B cell (primary cell): Measurements from ENCODE around the gene CST11. TPM values are rescaled to one million over a fixed set of nuclear protein-coding genes. Genes with fewer than 3 reads are reported as not detected.
A peak's percentile ranks its signal among the peaks of the same experiment; 100 is the strongest.

Experiments used
- ATAC-seq: fragments of 200-7000 bp; cut with Tn5 transposase; one replicate; pipeline ENCODE4 v1.10.0; 2021; ENCODE audit warnings: low read depth, mild to moderate bottlenecking, moderate number of reproducible peaks, moderate library complexity
- CTCF ChIA-PET: fragments of 350-600 bp; sonication (Branson Sonifier 250); formaldehyde crosslinking; loops from one replicate; lab custom pipeline; 2021; ENCODE audit warnings: antibody characterized with exemption, inconsistent platforms; lab: Charles Lee
- POLR2A ChIA-PET: fragments of 350-600 bp; sonication (Branson Sonifier 250); formaldehyde crosslinking; loops from one replicate; lab custom pipeline; 2021; ENCODE audit warnings: antibody characterized with exemption; lab: Charles Lee
- DNase-seq: peaks from one replicate; pipeline ENCODE4 v3.0.0; 2013
- H2AFZ ChIP-seq: 2 replicates; pipeline ENCODE4 v1.6.1; 2012; ENCODE audit warnings: mild to moderate bottlenecking, low read depth, low read length; ENCODE audit not compliant: insufficient read depth, poor library complexity, severe bottlenecking
- H3K27ac ChIP-seq, 2 donors: 1 replicate in 1 of 2; 2 replicates in 1 of 2; pipeline ENCODE4 v1.5.1; 2012 to 2013; ENCODE audit warnings: low read length in 2 of 2, mild to moderate bottlenecking in 2 of 2, moderate library complexity in 1 of 2
- H3K27me3 ChIP-seq, 4 experiments: fragments of 200-600 bp in 1 of 4; sonication (generic) in 1 of 4; replicated peaks in 1 of 4; 1 replicate in 2 of 4; 2 replicates in 2 of 4; pipeline versions ENCODE4 v1.6.1 to v1.7.0; 2013 to 2016; ENCODE audit warnings: low read length in 3 of 4, mild to moderate bottlenecking in 2 of 4, mixed read lengths in 1 of 4, moderate library complexity in 1 of 4; ENCODE audit not compliant: insufficient read depth in 4 of 4, control insufficient read depth in 3 of 4; ENCODE audit errors: control extremely low read depth in 1 of 4
- H3K36me3 ChIP-seq, 2 experiments: replicated peaks in 1 of 2; 1 replicate in 1 of 2; 2 replicates in 1 of 2; pipeline versions ENCODE4 v1.6.1 to v1.7.1; 2013; ENCODE audit warnings: low read length in 1 of 2; ENCODE audit not compliant: insufficient read depth in 2 of 2, control insufficient read depth in 1 of 2; ENCODE audit errors: control extremely low read depth in 1 of 2, extremely low read depth in 1 of 2
- H3K4me1 ChIP-seq, 2 donors: fragments of 200-600 bp in 1 of 2; sonication (generic) in 1 of 2; 1 replicate in 1 of 2; 2 replicates in 1 of 2; pipeline versions ENCODE4 v1.5.1 to v1.6.1; 2013 to 2017; ENCODE audit warnings: low read length in 2 of 2; ENCODE audit not compliant: control insufficient read depth in 2 of 2, insufficient read depth in 2 of 2
- H3K4me2 ChIP-seq: replicated peaks from 2 replicates; pipeline ENCODE3; 2012; ENCODE audit warnings: mild to moderate bottlenecking, low read depth, low read length; ENCODE audit not compliant: poor library complexity, severe bottlenecking
- H3K4me3 ChIP-seq, 5 experiments: fragments of 200-600 bp in 1 of 5; sonication (generic) in 1 of 5; 1 replicate in 3 of 5; 2 replicates in 2 of 5; pipeline versions ENCODE4 v1.5.1 to v1.7.0; 2011 to 2016; ENCODE audit warnings: low read length in 4 of 5, mild to moderate bottlenecking in 4 of 5, low read depth in 2 of 5, control low read depth in 1 of 5, moderate library complexity in 1 of 5; ENCODE audit not compliant: insufficient read depth in 1 of 5; ENCODE audit errors: control extremely low read depth in 1 of 5, extremely low read depth in 1 of 5
- H3K79me2 ChIP-seq: fragments of 200-600 bp; sonication (generic); one replicate; pipeline ENCODE4 v1.6.0; 2016; ENCODE audit warnings: low read length; ENCODE audit not compliant: control insufficient read depth, insufficient read depth
- H3K9ac ChIP-seq: fragments of 200-600 bp; sonication (generic); 2 replicates; pipeline ENCODE4 v1.6.1; 2017; ENCODE audit warnings: mild to moderate bottlenecking, low read length, moderate library complexity
- H3K9me3 ChIP-seq, 3 donors: one replicate each; pipeline versions ENCODE4 v1.6.1 to v1.7.1; 2013; ENCODE audit warnings: low read length in 2 of 3; ENCODE audit not compliant: control insufficient read depth in 2 of 3, insufficient read depth in 1 of 3; ENCODE audit errors: control extremely low read depth in 1 of 3
- H4K20me1 ChIP-seq: 2 replicates; pipeline ENCODE4 v1.6.0; 2012; ENCODE audit warnings: mild to moderate bottlenecking, low read length; ENCODE audit not compliant: insufficient read depth, control insufficient read depth, poor library complexity, severe bottlenecking
- H3K27ac Mint-ChIP-seq: one replicate; pipeline ENCODE4 v1.8.0; 2021; ENCODE audit warnings: mixed read lengths
- H3K27me3 Mint-ChIP-seq: one replicate; pipeline ENCODE4 v1.8.0; 2021; ENCODE audit warnings: mixed read lengths
- H3K4me1 Mint-ChIP-seq: one replicate; pipeline ENCODE4 v1.8.0; 2021; ENCODE audit warnings: mixed read lengths
- H3K4me3 Mint-ChIP-seq: one replicate; pipeline ENCODE4 v1.8.0; 2021; ENCODE audit warnings: mixed read lengths
- H3K9me3 Mint-ChIP-seq: one replicate; pipeline ENCODE4 v1.8.0; 2022; ENCODE audit warnings: mixed read lengths; ENCODE audit not compliant: insufficient read depth
- EZH2 ChIP-seq: IDR thresholded peaks from 2 replicates; pipeline ENCODE4 v1.6.1; 2012; ENCODE audit warnings: borderline replicate concordance, low read depth, mild to moderate bottlenecking, moderate library complexity, low read length; ENCODE audit not compliant: insufficient read depth, poor library complexity, severe bottlenecking
- WGBS: methylation state at CpG from one replicate; pipeline ENCODE4 v1.1.5; 2013; ENCODE audit warnings: missing lambda C conversion rate; ENCODE audit not compliant: insufficient coverage; 5-methylcytosine and 5-hydroxymethylcytosine counted together
- intact Hi-C: fragments of 100-400 bp; cut with micrococcal nuclease; formaldehyde crosslinking; loops from one replicate; pipeline ENCODE4 v1.10.0; 2022
- polyA plus RNA-seq: library from polyadenylated mRNA; depleted of rRNA; stranded (reverse); fragments of >200 nt; gene quantifications from 2 replicates; pipeline ENCODE4 v1.2.3, GENCODE V29; 2012
- total RNA-seq, 2 donors: library from RNA; stranded (reverse); fragments of 120-200 nt in 1 of 2; gene quantifications; 1 replicate in 1 of 2; 2 replicates in 1 of 2; pipeline versions ENCODE4 v1.2.3 to v1.2.4, GENCODE V29; 2013 to 2022
- TF ChIP-seq, protein P1 (sequence below): fragments of 200-600 bp; IDR thresholded peaks from one replicate; pipeline ENCODE4 v1.8.0; 2022; ENCODE audit warnings: antibody characterized with exemption, mild to moderate bottlenecking

CST11 gene
- total and polyA plus RNA-seq, 2 donors (not counting 1 experiment from before 2014, with no cell fraction given) = not detected

DNA sequence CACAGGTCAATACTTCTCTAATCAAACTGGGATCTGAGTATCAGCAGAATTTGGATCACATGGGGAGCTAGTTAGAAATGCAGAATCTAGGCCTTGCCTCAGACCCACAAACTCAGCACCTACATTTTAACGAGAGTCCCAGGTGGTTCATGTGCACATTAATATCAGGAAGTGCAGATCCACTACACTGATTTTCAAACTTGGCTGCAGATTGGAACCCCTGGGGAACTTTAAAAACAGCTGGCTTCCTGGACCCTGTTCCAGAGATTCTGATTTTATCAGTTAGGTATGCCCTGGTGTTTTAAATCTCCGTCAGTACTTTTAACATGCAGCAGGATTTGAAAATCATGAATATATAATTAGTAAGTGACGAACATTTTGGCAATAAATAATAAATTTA is 36.3 kb upstream of the CST11 start:
- Histone ChIP-seq H3K9me3 (peaks cover 0 to 3% (median 0%) of the 10 kb centered on the region in 3 donors), H3K27me3 (no peaks in the 10 kb centered on the region), H3K9ac (no peak overlapping the region), H4K20me1 (no peaks in the 10 kb centered on the region), H2AFZ (no peak overlapping the region), H3K79me2 (no peaks in the 10 kb centered on the region), H3K27ac (peak overlapping the region in 1 of 2 donors; percentile 6), H3K4me3 (no peak overlapping the region), H3K4me2 (no peak overlapping the region), H3K4me1 (peaks cover 5 to 13% of the 10 kb centered on the region in 2 donors), H3K36me3 (no peaks in the 10 kb centered on the region)
- H3K27ac Mint-ChIP-seq = no peak overlapping the region
- no peak for TF ChIP-seq EZH2
- TF ChIP-seq, protein P1, sequence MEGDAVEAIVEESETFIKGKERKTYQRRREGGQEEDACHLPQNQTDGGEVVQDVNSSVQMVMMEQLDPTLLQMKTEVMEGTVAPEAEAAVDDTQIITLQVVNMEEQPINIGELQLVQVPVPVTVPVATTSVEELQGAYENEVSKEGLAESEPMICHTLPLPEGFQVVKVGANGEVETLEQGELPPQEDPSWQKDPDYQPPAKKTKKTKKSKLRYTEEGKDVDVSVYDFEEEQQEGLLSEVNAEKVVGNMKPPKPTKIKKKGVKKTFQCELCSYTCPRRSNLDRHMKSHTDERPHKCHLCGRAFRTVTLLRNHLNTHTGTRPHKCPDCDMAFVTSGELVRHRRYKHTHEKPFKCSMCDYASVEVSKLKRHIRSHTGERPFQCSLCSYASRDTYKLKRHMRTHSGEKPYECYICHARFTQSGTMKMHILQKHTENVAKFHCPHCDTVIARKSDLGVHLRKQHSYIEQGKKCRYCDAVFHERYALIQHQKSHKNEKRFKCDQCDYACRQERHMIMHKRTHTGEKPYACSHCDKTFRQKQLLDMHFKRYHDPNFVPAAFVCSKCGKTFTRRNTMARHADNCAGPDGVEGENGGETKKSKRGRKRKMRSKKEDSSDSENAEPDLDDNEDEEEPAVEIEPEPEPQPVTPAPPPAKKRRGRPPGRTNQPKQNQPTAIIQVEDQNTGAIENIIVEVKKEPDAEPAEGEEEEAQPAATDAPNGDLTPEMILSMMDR = no peak
- H3K9me3 Mint-ChIP-seq = no peaks in the 10 kb centered on the region
- no peak for DNase-seq
- 0% methylated on average over 1 of the region's 3 CpGs for WGBS
- ATAC-seq = no peak
- ChIA-PET CTCF (no interaction called here), POLR2A (no interaction called here)
- no peak overlapping the region for H3K4me3 Mint-ChIP-seq
- H3K4me1 Mint-ChIP-seq = peaks cover 15% of the 10 kb centered on the region
- intact Hi-C loops = no loop called here
- H3K27me3 Mint-ChIP-seq = no peaks in the 10 kb centered on the region

DNA sequence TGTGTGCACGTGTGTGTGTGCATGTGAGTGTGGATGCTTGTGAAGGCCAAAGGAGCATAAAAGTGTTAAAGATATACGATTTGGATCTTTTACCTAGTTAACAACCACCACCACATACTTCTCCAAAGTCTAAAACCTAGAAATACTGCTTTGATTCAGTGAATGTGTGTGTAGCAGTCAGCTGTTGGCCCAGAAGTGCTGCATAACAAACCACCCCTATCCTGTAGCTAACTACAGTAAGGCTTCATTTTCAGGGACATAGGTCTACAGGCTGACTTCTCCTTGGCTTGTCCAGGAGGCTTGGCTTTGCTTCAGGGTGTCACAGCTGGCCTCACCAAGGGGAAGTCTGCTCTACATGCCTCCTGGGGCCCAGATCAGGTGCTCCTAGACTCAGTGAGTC is 35.8 kb upstream of the CST11 start:
- Histone ChIP-seq H3K4me2 (no peak overlapping the region), H3K27ac (peak overlapping the region in 1 of 2 donors; percentile 6), H3K9ac (no peak overlapping the region), H3K27me3 (no peaks in the 10 kb centered on the region), H3K9me3 (peaks cover 0 to 3% (median 0%) of the 10 kb centered on the region in 3 donors), H3K4me3 (no peak overlapping the region), H3K36me3 (no peaks in the 10 kb centered on the region), H2AFZ (no peak overlapping the region), H3K4me1 (peaks cover 5 to 14% of the 10 kb centered on the region in 2 donors), H4K20me1 (no peaks in the 10 kb centered on the region), H3K79me2 (no peaks in the 10 kb centered on the region)
- intact Hi-C loops = no loop called here
- no peaks in the 10 kb centered on the region for H3K9me3 Mint-ChIP-seq
- no peak for ATAC-seq
- no peak overlapping the region for H3K4me3 Mint-ChIP-seq
- no peaks in the 10 kb centered on the region for H3K27me3 Mint-ChIP-seq
- H3K4me1 Mint-ChIP-seq = peaks cover 16% of the 10 kb centered on the region
- POLR2A ChIA-PET = no interaction called here
- TF ChIP-seq, protein P1 = no peak
- TF ChIP-seq EZH2 = no peak
- no peak overlapping the region for H3K27ac Mint-ChIP-seq
- WGBS = no CpG with 5 or more reads among the region's 2 CpGs
- DNase-seq = no peak
- CTCF ChIA-PET = no interaction called here
